Panc1 (cell line): ENCODE measurements around the gene ZNF300. TPM values are rescaled to one million over a fixed set of nuclear protein-coding genes. Genes with fewer than 3 reads are reported as not detected.

ENCODE experiments used
- ATAC-seq: fragments of 200-7000 bp; cut with Tn5 transposase; 2 replicates; pipeline ENCODE4 v1.9.1; 2020; ENCODE audit warnings: mild to moderate bottlenecking, moderate library complexity
- BruUV-seq: library from RNA; stranded (reverse); fragments of 400-500 nt; replicated peaks from 2 replicates; lab custom pipeline; 2021; lab: Mats Ljungman, UMichigan
- CTCF ChIA-PET: fragments of 300-600 bp; sonication (Branson Sonifier 250); formaldehyde crosslinking; loops from one replicate; lab custom pipeline; 2022; ENCODE audit warnings: antibody characterized with exemption; lab: Charles Lee
- POLR2A ChIA-PET: fragments of 300-600 bp; sonication (Branson Sonifier 250); formaldehyde crosslinking; loops from one replicate; lab custom pipeline; 2022; ENCODE audit warnings: antibody characterized with exemption; lab: Charles Lee
- DNase-seq: peaks from one replicate; pipeline ENCODE4 v3.0.0-alpha.2; 2010; ENCODE audit warnings: low read depth, low spot score
- H3K27ac ChIP-seq: 2 replicates; pipeline ENCODE4 v1.5.1; 2011; ENCODE audit warnings: mild to moderate bottlenecking, low read length, inconsistent platforms
- H3K27me3 ChIP-seq: fragments of 200-500 bp; sonication (Bioruptor generic); 2 replicates; pipeline ENCODE4 v1.6.0; 2014; ENCODE audit warnings: low read length, inconsistent platforms; ENCODE audit not compliant: control insufficient read depth, insufficient read depth
- H3K36me3 ChIP-seq: fragments of 200-500 bp; sonication (Bioruptor generic); 2 replicates; pipeline ENCODE4 v1.5.1; 2014; ENCODE audit warnings: inconsistent platforms, mild to moderate bottlenecking, low read length, moderate library complexity; ENCODE audit not compliant: control insufficient read depth, insufficient read depth
- H3K4me1 ChIP-seq: 2 replicates; pipeline ENCODE4 v1.5.1; 2011; ENCODE audit warnings: inconsistent platforms, mild to moderate bottlenecking, low read length, moderate library complexity; ENCODE audit not compliant: control insufficient read depth, insufficient read depth
- H3K4me3 ChIP-seq, 2 experiments: 2 replicates each; pipeline ENCODE4 v1.5.1; 2011 to 2012; ENCODE audit warnings: low read depth in 2 of 2, low read length in 2 of 2, mild to moderate bottlenecking in 2 of 2, inconsistent platforms in 1 of 2, moderate library complexity in 1 of 2
- H3K9me3 ChIP-seq: fragments of 200-500 bp; sonication (Bioruptor generic); 2 replicates; pipeline ENCODE4 v1.5.1; 2014; ENCODE audit warnings: low read depth, mild to moderate bottlenecking, inconsistent platforms, low read length, moderate library complexity; ENCODE audit not compliant: control insufficient read depth, insufficient read depth
- POLR2AphosphoS5 ChIP-seq: IDR thresholded peaks from 2 replicates; pipeline ENCODE4 v1.6.1; 2012; ENCODE audit warnings: mild to moderate bottlenecking, low read depth, low read length, moderate library complexity
- SIN3A ChIP-seq: IDR thresholded peaks from 2 replicates; pipeline ENCODE4 v1.6.1; 2012; ENCODE audit warnings: low read depth, mild to moderate bottlenecking, low read length, moderate library complexity, borderline replicate concordance; ENCODE audit not compliant: insufficient read depth
- TCF7L2 ChIP-seq: IDR thresholded peaks from 2 replicates; pipeline ENCODE4 v1.6.1; 2011; ENCODE audit warnings: mild to moderate bottlenecking, low read depth, low read length, inconsistent platforms
- in situ Hi-C: cut with HindIII; loops from 2 replicates; pipeline ENCODE4 v1.10.0; 2016; ENCODE audit warnings: low sequenced_read_pairs, low pct_unique_long_range_greater_than_20kb
- intact Hi-C: fragments of 100-400 bp; cut with micrococcal nuclease; formaldehyde crosslinking; loops from one replicate; pipeline ENCODE4 v1.10.0; 2022; ENCODE audit not compliant: unreplicated experiment
- total RNA-seq: library from RNA; stranded (reverse); gene quantifications from one replicate; pipeline ENCODE4 v1.2.1, GENCODE V29; 2021; ENCODE audit not compliant: unreplicated experiment
- TF ChIP-seq, protein P1 (sequence below): fragments of 450-650 bp; IDR thresholded peaks from 2 replicates; pipeline ENCODE4 v1.5.1; 2017; ENCODE audit warnings: mild to moderate bottlenecking
- TF ChIP-seq, protein P2 (sequence below), 2 experiments: IDR thresholded peaks; 2 replicates each; pipeline ENCODE4 v1.6.1; 2011 to 2012; ENCODE audit warnings: low read depth in 2 of 2, control low read depth in 1 of 2, low read length in 1 of 2, mild to moderate bottlenecking in 1 of 2, moderate library complexity in 1 of 2; ENCODE audit not compliant: insufficient read depth in 1 of 2

ZNF300 gene
- total RNA-seq, 1 experiment from 2014 or later: 0.05 TPM

- ATAC-seq: no peak
- intact Hi-C loops: loop anchor here (5.0 kb wide), 1 partner anchor 286 kb away; no protein-coding TSS in a partner anchor
Observed at GRCh38 chr5:150848271-150848670, 56.5 kb downstream of the ZNF300 start.

GRCh38 chr5:150847334-150847695, 57.5 kb downstream of the ZNF300 start:
- Histone ChIP-seq H3K27ac (no peak overlapping the region), H3K4me1 (peaks cover 5% of the 10 kb centered on the region; the same call in 1 of the 2 replicates), H3K27me3 (no peaks in the 10 kb centered on the region), H3K36me3 (no peaks in the 10 kb centered on the region), H3K9me3 (no peaks in the 10 kb centered on the region), H3K4me3 (no peak overlapping the region)
- ChIA-PET CTCF (interaction anchor here (0.6 to 2.4 kb wide), 6 partner anchors 46 to 1254 kb away, joined by 3 to 25 read pairs (median 4); partner anchors contain the start of genes RBM22 and SMIM3), POLR2A (no interaction called here)
- in situ Hi-C loops: no loop called here
- no peak for TF ChIP-seq TCF7L2
- TF ChIP-seq, protein P1, sequence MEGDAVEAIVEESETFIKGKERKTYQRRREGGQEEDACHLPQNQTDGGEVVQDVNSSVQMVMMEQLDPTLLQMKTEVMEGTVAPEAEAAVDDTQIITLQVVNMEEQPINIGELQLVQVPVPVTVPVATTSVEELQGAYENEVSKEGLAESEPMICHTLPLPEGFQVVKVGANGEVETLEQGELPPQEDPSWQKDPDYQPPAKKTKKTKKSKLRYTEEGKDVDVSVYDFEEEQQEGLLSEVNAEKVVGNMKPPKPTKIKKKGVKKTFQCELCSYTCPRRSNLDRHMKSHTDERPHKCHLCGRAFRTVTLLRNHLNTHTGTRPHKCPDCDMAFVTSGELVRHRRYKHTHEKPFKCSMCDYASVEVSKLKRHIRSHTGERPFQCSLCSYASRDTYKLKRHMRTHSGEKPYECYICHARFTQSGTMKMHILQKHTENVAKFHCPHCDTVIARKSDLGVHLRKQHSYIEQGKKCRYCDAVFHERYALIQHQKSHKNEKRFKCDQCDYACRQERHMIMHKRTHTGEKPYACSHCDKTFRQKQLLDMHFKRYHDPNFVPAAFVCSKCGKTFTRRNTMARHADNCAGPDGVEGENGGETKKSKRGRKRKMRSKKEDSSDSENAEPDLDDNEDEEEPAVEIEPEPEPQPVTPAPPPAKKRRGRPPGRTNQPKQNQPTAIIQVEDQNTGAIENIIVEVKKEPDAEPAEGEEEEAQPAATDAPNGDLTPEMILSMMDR: peak; percentile 56
- ATAC-seq (no peak), DNase-seq (no peak)
- BruUV-seq: no TSS peak
- intact Hi-C loops: loop anchor here (2.0 to 5.0 kb wide), 2 partner anchors 47 to 285 kb away; no protein-coding TSS in a partner anchor

More at GRCh38 chr5:150848271-150848670, 56.5 kb downstream of the ZNF300 start:
- ChIA-PET CTCF (no interaction called here), POLR2A (no interaction called here)
- TF ChIP-seq, protein P1: no peak
- TF ChIP-seq, protein P2, sequence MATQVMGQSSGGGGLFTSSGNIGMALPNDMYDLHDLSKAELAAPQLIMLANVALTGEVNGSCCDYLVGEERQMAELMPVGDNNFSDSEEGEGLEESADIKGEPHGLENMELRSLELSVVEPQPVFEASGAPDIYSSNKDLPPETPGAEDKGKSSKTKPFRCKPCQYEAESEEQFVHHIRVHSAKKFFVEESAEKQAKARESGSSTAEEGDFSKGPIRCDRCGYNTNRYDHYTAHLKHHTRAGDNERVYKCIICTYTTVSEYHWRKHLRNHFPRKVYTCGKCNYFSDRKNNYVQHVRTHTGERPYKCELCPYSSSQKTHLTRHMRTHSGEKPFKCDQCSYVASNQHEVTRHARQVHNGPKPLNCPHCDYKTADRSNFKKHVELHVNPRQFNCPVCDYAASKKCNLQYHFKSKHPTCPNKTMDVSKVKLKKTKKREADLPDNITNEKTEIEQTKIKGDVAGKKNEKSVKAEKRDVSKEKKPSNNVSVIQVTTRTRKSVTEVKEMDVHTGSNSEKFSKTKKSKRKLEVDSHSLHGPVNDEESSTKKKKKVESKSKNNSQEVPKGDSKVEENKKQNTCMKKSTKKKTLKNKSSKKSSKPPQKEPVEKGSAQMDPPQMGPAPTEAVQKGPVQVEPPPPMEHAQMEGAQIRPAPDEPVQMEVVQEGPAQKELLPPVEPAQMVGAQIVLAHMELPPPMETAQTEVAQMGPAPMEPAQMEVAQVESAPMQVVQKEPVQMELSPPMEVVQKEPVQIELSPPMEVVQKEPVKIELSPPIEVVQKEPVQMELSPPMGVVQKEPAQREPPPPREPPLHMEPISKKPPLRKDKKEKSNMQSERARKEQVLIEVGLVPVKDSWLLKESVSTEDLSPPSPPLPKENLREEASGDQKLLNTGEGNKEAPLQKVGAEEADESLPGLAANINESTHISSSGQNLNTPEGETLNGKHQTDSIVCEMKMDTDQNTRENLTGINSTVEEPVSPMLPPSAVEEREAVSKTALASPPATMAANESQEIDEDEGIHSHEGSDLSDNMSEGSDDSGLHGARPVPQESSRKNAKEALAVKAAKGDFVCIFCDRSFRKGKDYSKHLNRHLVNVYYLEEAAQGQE (IDR thresholded peaks at IDR 0.05; ENCODE audit: insufficient read depth in 1 of 2, low read depth in 2 of 2, low read length in 1 of 2): no peak
- TF ChIP-seq TCF7L2 (no peak), POLR2AphosphoS5 (no peak), SIN3A (no peak)
- Histone ChIP-seq H3K9me3 (no peaks in the 10 kb centered on the region), H3K36me3 (no peaks in the 10 kb centered on the region), H3K27me3 (no peaks in the 10 kb centered on the region), H3K27ac (no peak overlapping the region), H3K4me1 (peaks cover 5% of the 10 kb centered on the region; the same call in 1 of the 2 replicates), H3K4me3 (no peak overlapping the region)
- no TSS peak for BruUV-seq
- no peak for DNase-seq
- in situ Hi-C loops: no loop called here
